Naive thymus-derived CD8-positive, alpha-beta T cell (primary cell): ENCODE data around the gene CTNNA2. TPM values are rescaled to one million over a fixed set of nuclear protein-coding genes. Genes with fewer than 3 reads are reported as not detected.
A peak's percentile ranks its signal among the peaks of the same experiment; 100 is the strongest.

ENCODE experiments used
- ATAC-seq, 2 donors: fragments of 150-1000 bp; cut with Tn5 transposase in 1 of 2; sonication (Bioruptor Pico), chemical (Tn5 transposase) in 1 of 2; 1 replicate in 1 of 2; 2 replicates in 1 of 2; pipeline ENCODE4 v1.10.0; 2021; ENCODE audit warnings: mild to moderate bottlenecking in 2 of 2, moderate library complexity in 2 of 2
- POLR2A ChIA-PET: fragments of 350-600 bp; sonication (Branson Sonifier 250); formaldehyde crosslinking; loops from one replicate; lab custom pipeline; 2021; ENCODE audit warnings: antibody characterized with exemption; lab: Charles Lee
- DNase-seq, 10 donors: peaks; one replicate each; pipeline versions ENCODE4 v3.0.0 to v3.0.0-alpha.2; 2020 to 2022
- H3K27ac Mint-ChIP-seq, 10 donors: one replicate each; pipeline ENCODE4 v1.8.0; 2020 to 2022; ENCODE audit warnings: mild to moderate bottlenecking in 10 of 10, mixed read lengths in 10 of 10, moderate library complexity in 4 of 10, inconsistent platforms in 1 of 10
- H3K27me3 Mint-ChIP-seq, 5 donors: one replicate each; pipeline ENCODE4 v1.8.0; 2021 to 2022; ENCODE audit warnings: mixed read lengths in 5 of 5
- H3K36me3 Mint-ChIP-seq, 3 donors: one replicate each; pipeline ENCODE4 v1.8.0; 2020 to 2022; ENCODE audit warnings: mixed read lengths in 3 of 3, mild to moderate bottlenecking in 2 of 3, inconsistent platforms in 1 of 3
- H3K4me1 Mint-ChIP-seq, 4 donors: one replicate each; pipeline ENCODE4 v1.8.0; 2021 to 2022; ENCODE audit warnings: mixed read lengths in 4 of 4
- H3K4me3 Mint-ChIP-seq, 10 donors: one replicate each; pipeline ENCODE4 v1.8.0; 2020 to 2022; ENCODE audit warnings: mild to moderate bottlenecking in 10 of 10, mixed read lengths in 10 of 10, moderate library complexity in 6 of 10, inconsistent platforms in 1 of 10
- H3K9me3 Mint-ChIP-seq, 9 donors: one replicate each; pipeline ENCODE4 v1.8.0; 2020 to 2022; ENCODE audit warnings: mixed read lengths in 9 of 9, mild to moderate bottlenecking in 3 of 9, inconsistent platforms in 1 of 9, moderate library complexity in 1 of 9
- polyA plus RNA-seq, 3 donors: library from polyadenylated mRNA; unstranded; fragments of 300-500 nt; fragmentation: Illumina TruSeq; gene quantifications; one replicate each; pipeline ENCODE4 v1.2.3, GENCODE V29; 2021
- total RNA-seq, 8 experiments: library from RNA in 2 of 8; stranded (reverse) in 2 of 8; gene quantifications; one replicate each; pipeline ENCODE4 v1.2.3 and lab custom pipeline; 2021 to 2026

CTNNA2 gene
- total and polyA plus RNA-seq, 5 experiments from 2014 or later: not detected

- Mint-ChIP-seq H3K36me3 (no peaks in the 10 kb centered on the region), H3K4me3 (no peak overlapping the region), H3K27ac (no peak overlapping the region), H3K27me3 (peaks cover 0 to 3% (median 0%) of the 10 kb centered on the region in 5 donors), H3K4me1 (no peaks in the 10 kb centered on the region), H3K9me3 (peaks cover 0 to 15% (median 3%) of the 10 kb centered on the region in 9 donors)
- no peak for DNase-seq
- POLR2A ChIA-PET: no interaction called here
- ATAC-seq: no peak
Measured at GRCh38 chr2:80222644-80223043, 709.8 kb downstream of the CTNNA2 start.

DNA sequence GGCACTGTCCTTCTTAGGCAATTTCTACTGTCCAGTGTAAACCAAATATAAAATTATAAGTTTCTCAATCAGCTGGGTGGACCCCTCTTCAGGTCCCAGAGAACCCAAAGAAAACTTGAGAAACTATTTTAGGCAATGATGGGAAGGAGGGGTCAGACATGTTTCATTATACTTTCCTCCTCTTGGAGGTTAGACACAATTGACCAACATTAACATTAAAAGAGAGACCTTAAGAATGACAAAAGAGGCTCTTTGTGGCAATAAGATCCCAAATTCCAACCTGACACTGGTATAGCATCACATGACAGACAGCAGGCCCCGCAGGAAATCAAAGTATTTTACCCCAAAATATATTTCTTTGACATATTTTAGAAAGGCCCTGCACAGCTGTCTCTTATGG lies 718.6 kb downstream of the CTNNA2 start:
- H3K4me3 Mint-ChIP-seq: no peak overlapping the region
- H3K27me3 Mint-ChIP-seq: peaks cover 0 to 3% (median 0%) of the 10 kb centered on the region in 5 donors
- H3K4me1 Mint-ChIP-seq: no peaks in the 10 kb centered on the region
- POLR2A ChIA-PET: no interaction called here
- DNase-seq (no peak), ATAC-seq (no peak)
- H3K9me3 Mint-ChIP-seq: peaks cover 0 to 14% (median 3%) of the 10 kb centered on the region in 9 donors
- H3K36me3 Mint-ChIP-seq: no peaks in the 10 kb centered on the region
- H3K27ac Mint-ChIP-seq: no peak overlapping the region

DNA sequence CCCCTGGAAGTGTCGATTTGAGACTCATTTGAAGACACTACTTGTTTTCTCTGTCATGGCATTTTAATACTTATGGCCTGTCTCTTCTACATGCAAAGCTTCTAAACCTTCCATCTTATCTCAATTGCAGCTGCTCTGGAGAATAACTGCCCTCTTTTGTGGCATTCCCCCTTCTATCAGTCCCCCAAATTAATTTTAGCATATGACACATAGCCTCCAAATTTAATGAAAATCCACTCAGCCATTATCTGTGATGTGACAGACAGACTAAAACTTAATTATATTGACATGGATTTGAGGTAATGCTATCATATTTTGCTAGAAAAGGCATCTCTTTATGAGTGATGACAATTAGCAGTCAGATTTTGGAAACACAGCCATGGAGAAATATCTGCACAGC lies 720.5 kb downstream of the CTNNA2 start:
- DNase-seq (no peak), ATAC-seq (no peak)
- Mint-ChIP-seq H3K36me3 (no peaks in the 10 kb centered on the region), H3K4me3 (no peak overlapping the region), H3K27me3 (peaks cover 0 to 3% (median 0%) of the 10 kb centered on the region in 5 donors), H3K9me3 (peaks cover 0 to 11% (median 3%) of the 10 kb centered on the region in 9 donors), H3K4me1 (no peaks in the 10 kb centered on the region), H3K27ac (no peak overlapping the region)
- POLR2A ChIA-PET: no interaction called here

GRCh38 chr2:80238692-80239469 lies 726.0 kb downstream of the CTNNA2 start:
- POLR2A ChIA-PET: no interaction called here
- peaks cover 0 to 8% (median 3%) of the 10 kb centered on the region in 9 donors for H3K9me3 Mint-ChIP-seq

DNA sequence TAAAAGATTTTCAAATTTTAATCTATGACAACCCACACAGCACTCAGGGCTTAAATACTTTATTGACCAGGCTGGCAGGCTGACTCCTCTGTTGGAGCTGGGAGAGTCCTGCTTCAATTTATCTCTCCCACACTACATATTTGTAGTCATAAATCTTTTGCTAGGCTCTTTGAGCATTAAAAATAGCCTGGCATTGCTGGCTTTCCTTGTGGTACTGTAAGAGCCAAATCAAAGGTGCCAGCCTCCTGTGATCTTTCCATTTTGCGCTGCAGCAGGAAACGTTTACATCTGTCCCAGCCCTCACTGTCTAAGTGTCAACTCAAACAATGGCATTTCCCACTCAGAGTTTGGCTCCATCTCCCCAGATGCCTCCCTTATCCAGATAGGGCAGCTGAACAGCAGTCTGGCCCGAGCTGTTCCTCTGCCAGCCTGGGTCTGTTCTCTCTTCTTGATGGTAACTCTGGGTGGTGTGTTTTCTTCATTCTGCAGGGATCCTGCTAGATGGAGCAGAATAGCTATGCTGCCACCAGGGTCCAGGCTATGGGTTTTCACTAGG lies 729.6 kb downstream of the CTNNA2 start:
- Mint-ChIP-seq H3K4me1 (peaks cover 0 to 7% (median 5%) of the 10 kb centered on the region in 4 donors), H3K4me3 (peak overlapping the region in 1 of 10 donors; percentile 0), H3K36me3 (no peaks in the 10 kb centered on the region), H3K27me3 (no peaks in the 10 kb centered on the region), H3K27ac (no peak overlapping the region), H3K9me3 (peaks cover 0 to 8% (median 0%) of the 10 kb centered on the region in 9 donors)
- POLR2A ChIA-PET: no interaction called here
- ATAC-seq (no peak), DNase-seq (no peak)

More at GRCh38 chr2:80238692-80239469, 726.0 kb downstream of the CTNNA2 start:
- peaks cover 0 to 3% (median 0%) of the 10 kb centered on the region in 5 donors for H3K27me3 Mint-ChIP-seq
- peak in 2 of 10 donors; percentile 0 to 1 for DNase-seq
- H3K4me1 Mint-ChIP-seq: no peaks in the 10 kb centered on the region
- H3K36me3 Mint-ChIP-seq: no peaks in the 10 kb centered on the region
- no peak for ATAC-seq
- H3K27ac Mint-ChIP-seq: no peak overlapping the region
- no peak overlapping the region for H3K4me3 Mint-ChIP-seq

GRCh38 chr2:80244905-80245584 lies 732.2 kb downstream of the CTNNA2 start:
- ATAC-seq (no peak), DNase-seq (no peak)
- H3K4me1 Mint-ChIP-seq: peaks cover 0 to 7% (median 5%) of the 10 kb centered on the region in 4 donors
- peak overlapping the region in 5 of 10 donors; percentile 1 to 37 (median 3) for H3K4me3 Mint-ChIP-seq
- POLR2A ChIA-PET: no interaction called here
- no peaks in the 10 kb centered on the region for H3K27me3 Mint-ChIP-seq
- H3K36me3 Mint-ChIP-seq: no peaks in the 10 kb centered on the region
- H3K27ac Mint-ChIP-seq: no peak overlapping the region
- peaks cover 0 to 3% (median 0%) of the 10 kb centered on the region in 9 donors for H3K9me3 Mint-ChIP-seq

DNA sequence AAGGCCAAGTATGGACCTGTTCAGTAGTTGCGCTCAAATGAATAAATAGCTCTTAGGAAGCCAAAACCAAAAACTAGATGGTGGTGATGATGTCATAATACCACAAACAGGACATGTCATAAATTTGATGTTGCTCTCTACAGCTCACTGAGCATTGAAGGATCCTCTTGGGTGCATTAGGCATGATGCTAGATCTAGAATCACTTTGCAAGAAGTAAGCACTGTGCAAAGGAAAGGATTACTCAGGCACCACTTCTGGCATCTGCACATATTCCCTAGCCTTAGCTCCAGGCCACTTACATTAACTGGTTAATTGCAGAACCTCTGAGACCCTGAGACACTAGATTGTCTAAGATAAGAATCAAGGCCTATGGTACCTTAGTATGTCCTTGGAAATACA lies 733.7 kb downstream of the CTNNA2 start:
- Mint-ChIP-seq H3K36me3 (no peaks in the 10 kb centered on the region), H3K27ac (no peak overlapping the region), H3K4me1 (peaks cover 0 to 7% (median 5%) of the 10 kb centered on the region in 4 donors), H3K27me3 (no peaks in the 10 kb centered on the region), H3K9me3 (peaks cover 0 to 4% (median 0%) of the 10 kb centered on the region in 9 donors), H3K4me3 (no peak overlapping the region)
- POLR2A ChIA-PET: no interaction called here
- ATAC-seq (no peak), DNase-seq (no peak)

GRCh38 chr2:80247339-80247738 lies 734.5 kb downstream of the CTNNA2 start:
- H3K36me3 Mint-ChIP-seq: no peaks in the 10 kb centered on the region
- ATAC-seq: no peak
- H3K4me1 Mint-ChIP-seq: peaks cover 0 to 7% (median 5%) of the 10 kb centered on the region in 4 donors
- H3K9me3 Mint-ChIP-seq: peaks cover 0 to 4% (median 0%) of the 10 kb centered on the region in 9 donors
- H3K27me3 Mint-ChIP-seq: no peaks in the 10 kb centered on the region
- H3K27ac Mint-ChIP-seq: no peak overlapping the region
- POLR2A ChIA-PET: no interaction called here
- no peak overlapping the region for H3K4me3 Mint-ChIP-seq
- no peak for DNase-seq

GRCh38 chr2:80248146-80248545 lies 735.3 kb downstream of the CTNNA2 start:
- ATAC-seq (no peak), DNase-seq (no peak)
- H3K36me3 Mint-ChIP-seq: no peaks in the 10 kb centered on the region
- H3K4me3 Mint-ChIP-seq: no peak overlapping the region
- H3K27me3 Mint-ChIP-seq: no peaks in the 10 kb centered on the region
- H3K4me1 Mint-ChIP-seq: peaks cover 0 to 7% (median 5%) of the 10 kb centered on the region in 4 donors
- no peak overlapping the region for H3K27ac Mint-ChIP-seq
- peaks cover 0 to 4% (median 0%) of the 10 kb centered on the region in 9 donors for H3K9me3 Mint-ChIP-seq
- POLR2A ChIA-PET: no interaction called here

GRCh38 chr2:80252294-80252986 lies 739.6 kb downstream of the CTNNA2 start:
- H3K9me3 Mint-ChIP-seq: peaks cover 0 to 9% (median 3%) of the 10 kb centered on the region in 9 donors
- ATAC-seq: no peak
- no peaks in the 10 kb centered on the region for H3K4me1 Mint-ChIP-seq
- no peaks in the 10 kb centered on the region for H3K36me3 Mint-ChIP-seq
- no peak overlapping the region for H3K27ac Mint-ChIP-seq
- POLR2A ChIA-PET: no interaction called here
- no peak for DNase-seq
- no peaks in the 10 kb centered on the region for H3K27me3 Mint-ChIP-seq
- no peak overlapping the region for H3K4me3 Mint-ChIP-seq

DNA sequence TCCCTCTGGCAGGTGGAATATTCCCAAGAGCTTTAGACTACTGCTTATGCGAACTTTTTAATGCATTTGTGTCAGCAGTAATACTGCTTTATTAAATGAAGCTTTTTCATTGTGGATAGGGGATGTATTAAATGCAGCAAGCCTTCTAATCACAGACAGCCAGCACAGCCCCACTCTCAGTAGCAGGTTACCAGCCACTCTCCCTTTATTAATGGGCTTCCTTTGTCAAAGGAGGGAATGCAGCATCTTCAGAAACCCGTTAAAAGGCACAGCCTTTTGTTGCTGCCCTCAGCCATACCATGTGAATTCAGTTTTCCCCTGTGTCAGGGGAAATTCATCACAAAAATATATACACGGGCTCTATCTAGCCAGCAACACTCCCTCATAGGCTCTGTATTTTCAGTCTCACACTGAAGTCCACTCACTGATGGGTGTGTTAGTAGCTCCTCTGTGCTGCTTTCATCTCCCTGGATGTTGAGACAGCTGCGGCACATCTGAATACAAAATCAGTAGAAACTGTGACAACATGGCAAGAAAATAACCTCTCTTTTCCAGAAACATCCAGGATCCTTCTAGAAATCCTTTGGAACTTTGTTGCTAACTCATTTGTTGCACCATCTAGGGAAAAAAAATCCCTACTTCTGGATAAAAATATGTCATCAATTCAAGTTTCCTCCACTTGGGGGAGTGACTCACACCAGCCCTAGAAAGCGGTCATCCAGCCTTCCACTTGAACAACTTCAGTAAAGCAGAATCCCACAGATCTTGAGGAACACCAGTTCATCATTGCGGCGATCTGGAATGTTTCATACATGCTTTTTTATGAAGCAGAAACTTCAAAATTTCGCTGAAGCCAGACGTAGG lies 743.3 kb downstream of the CTNNA2 start:
- H3K27ac Mint-ChIP-seq: no peak overlapping the region
- no peaks in the 10 kb centered on the region for H3K27me3 Mint-ChIP-seq
- no peak for DNase-seq
- no peak overlapping the region for H3K4me3 Mint-ChIP-seq
- peaks cover 0 to 19% (median 2%) of the 10 kb centered on the region in 9 donors for H3K9me3 Mint-ChIP-seq
- no peaks in the 10 kb centered on the region for H3K36me3 Mint-ChIP-seq
- ATAC-seq: no peak
- POLR2A ChIA-PET: no interaction called here
- no peaks in the 10 kb centered on the region for H3K4me1 Mint-ChIP-seq

DNA sequence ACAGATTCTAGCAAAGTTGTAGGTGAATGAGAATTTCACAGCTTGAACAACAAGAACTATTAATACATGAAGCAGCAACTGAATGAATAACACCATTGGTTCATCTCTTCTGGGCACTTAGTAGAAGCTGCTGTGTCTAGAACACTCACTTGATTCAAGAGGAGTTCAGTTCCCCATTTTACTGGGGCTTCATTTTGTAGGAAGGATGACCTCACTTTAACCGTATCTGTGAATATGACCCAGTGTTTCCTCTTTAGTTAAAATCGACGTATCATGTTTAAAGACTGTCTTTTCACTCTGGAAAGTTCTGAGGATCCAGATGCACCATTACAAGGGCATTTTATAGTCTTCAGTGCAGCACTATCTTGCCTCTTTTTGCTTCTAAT lies 743.9 kb downstream of the CTNNA2 start:
- POLR2A ChIA-PET: no interaction called here
- no peak for ATAC-seq
- H3K27me3 Mint-ChIP-seq: no peaks in the 10 kb centered on the region

More for the DNA sequence above, 743.9 kb downstream of the CTNNA2 start:
- H3K27ac Mint-ChIP-seq: no peak overlapping the region
- no peaks in the 10 kb centered on the region for H3K4me1 Mint-ChIP-seq
- H3K9me3 Mint-ChIP-seq: peaks cover 0 to 21% (median 2%) of the 10 kb centered on the region in 9 donors
- no peak overlapping the region for H3K4me3 Mint-ChIP-seq
- no peak for DNase-seq
- H3K36me3 Mint-ChIP-seq: no peaks in the 10 kb centered on the region
